OCI-LY7 (cell line): ENCODE results near the gene CTDSPL. TPM values are rescaled to one million over a fixed set of nuclear protein-coding genes. Genes with fewer than 3 reads are reported as not detected.

Source experiments
- BruUV-seq: library from RNA; stranded (reverse); fragments of 400-500 nt; replicated peaks from 2 replicates; lab custom pipeline; 2021; lab: Mats Ljungman, UMichigan
- CTCF ChIA-PET: fragments of 300-600 bp; sonication (Branson Sonifier 250); formaldehyde crosslinking; loops from one replicate; lab custom pipeline; 2022; ENCODE audit warnings: antibody characterized with exemption; ENCODE audit not compliant: unreplicated experiment; lab: Charles Lee
- POLR2A ChIA-PET: fragments of 300-600 bp; sonication (Branson Sonifier 250); formaldehyde crosslinking; loops from one replicate; lab custom pipeline; 2022; ENCODE audit warnings: antibody characterized with exemption; lab: Charles Lee
- DNase-seq: peaks from one replicate; pipeline ENCODE4 v3.0.0-alpha.2; 2015; ENCODE audit warnings: low spot score
- H2AFZ ChIP-seq: fragments of 200-600 bp; sonication (generic), shearing (Covaris generic); 2 replicates; pipeline ENCODE4 v1.6.1; 2014; ENCODE audit warnings: mild to moderate bottlenecking, antibody characterized with exemption, low read length, moderate library complexity
- H3K27ac ChIP-seq: fragments of 200-600 bp; sonication (generic); 2 replicates; pipeline ENCODE4 v1.5.1; 2014; ENCODE audit warnings: mixed run types, low read depth, mild to moderate bottlenecking, moderate library complexity, low read length, inconsistent platforms; ENCODE audit not compliant: poor library complexity, severe bottlenecking
- H3K36me3 ChIP-seq: fragments of 200-600 bp; sonication (generic); 2 replicates; pipeline ENCODE4 v1.6.1; 2014; ENCODE audit warnings: mild to moderate bottlenecking, antibody characterized with exemption, low read length, moderate library complexity, mixed read lengths; ENCODE audit not compliant: insufficient read depth
- H3K4me1 ChIP-seq: fragments of 200-600 bp; sonication (generic); 2 replicates; pipeline ENCODE4 v1.5.1; 2014; ENCODE audit warnings: mild to moderate bottlenecking, low read length; ENCODE audit not compliant: insufficient read depth, poor library complexity, severe bottlenecking
- H3K4me2 ChIP-seq: fragments of 200-600 bp; sonication (generic); 2 replicates; pipeline ENCODE4 v1.6.1; 2014; ENCODE audit warnings: mild to moderate bottlenecking, low read length
- H3K4me3 ChIP-seq: fragments of 200-600 bp; sonication (generic); 2 replicates; pipeline ENCODE4 v1.5.1; 2014; ENCODE audit warnings: mild to moderate bottlenecking, low read depth, low read length; ENCODE audit not compliant: poor library complexity, severe bottlenecking
- H3K79me2 ChIP-seq: fragments of 200-600 bp; sonication (generic); 2 replicates; pipeline ENCODE4 v1.6.1; 2016; ENCODE audit warnings: low read depth, mild to moderate bottlenecking, low read length, moderate library complexity, mixed read lengths; ENCODE audit not compliant: insufficient read depth
- H3K9me2 ChIP-seq: fragments of 200-600 bp; sonication (generic); 2 replicates; pipeline ENCODE4 v1.6.1; 2016; ENCODE audit warnings: mild to moderate bottlenecking, low read length, mixed read lengths; ENCODE audit not compliant: insufficient read depth
- H3K9me3 ChIP-seq: fragments of 200-600 bp; sonication (generic); 2 replicates; pipeline ENCODE4 v1.6.1; 2014; ENCODE audit warnings: mild to moderate bottlenecking, mixed run types, low read length, mixed read lengths
- H4K20me1 ChIP-seq: fragments of 200-600 bp; sonication (generic); 2 replicates; pipeline ENCODE4 v1.6.1; 2014; ENCODE audit warnings: mild to moderate bottlenecking, antibody characterized with exemption, low read length, moderate library complexity, mixed read lengths; ENCODE audit not compliant: insufficient read depth
- EZH2phosphoT487 ChIP-seq: fragments of 200-600 bp; sonication (generic); IDR thresholded peaks from 2 replicates; pipeline ENCODE4 v1.6.1; 2018; ENCODE audit warnings: low read depth, borderline replicate concordance, mild to moderate bottlenecking, mixed run types, antibody characterized with exemption, low read length, moderate library complexity, mixed read lengths
- intact Hi-C: fragments of 100-400 bp; cut with micrococcal nuclease; formaldehyde crosslinking; loops from one replicate; pipeline ENCODE4 v1.10.0; 2022; ENCODE audit not compliant: unreplicated experiment
- total RNA-seq, 2 experiments: library from RNA; depleted of rRNA in 1 of 2; stranded (reverse); fragments of >200 nt in 1 of 2; shearing (Covaris generic) in 1 of 2; gene quantifications; 2 replicates each; pipeline ENCODE4 v1.2.3, GENCODE V29; 2014 to 2022
- TF ChIP-seq, protein P1 (sequence below): fragments of 200-600 bp; sonication (generic); conservative IDR thresholded peaks from 2 replicates; pipeline ENCODE4 v1.5.1; 2014; ENCODE audit warnings: mild to moderate bottlenecking, antibody characterized with exemption, low read length, moderate library complexity, mixed read lengths

CTDSPL gene
- total RNA-seq, 2 experiments from 2014 or later, result 0.38 TPM; not detected in 1

DNA sequence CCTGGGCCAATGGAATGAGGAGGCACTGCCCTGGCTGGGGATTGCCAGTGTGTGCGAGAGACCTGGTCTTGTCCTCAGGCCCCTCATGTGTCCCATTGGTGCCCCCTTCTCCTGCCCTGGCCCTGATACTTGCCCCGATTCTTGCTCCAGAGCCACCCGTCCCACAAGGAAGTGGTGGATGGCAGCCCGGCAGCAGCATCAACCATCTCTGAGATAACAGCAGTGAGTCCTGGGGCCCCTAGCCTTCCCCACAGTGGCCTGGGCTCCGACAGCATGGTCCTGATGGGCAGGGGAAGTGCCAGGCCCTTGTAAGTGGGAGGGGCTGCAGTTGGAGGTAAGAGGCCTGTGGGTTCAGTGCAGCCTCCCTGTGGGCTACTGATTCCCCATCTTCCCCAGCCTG is 144.4 kb downstream of the CTDSPL start:
- BruUV-seq, result no TSS peak
- Histone ChIP-seq H3K4me1 (no peaks in the 10 kb centered on the region), H3K4me3 (no peak overlapping the region), H3K9me2 (no peaks in the 10 kb centered on the region), H3K36me3 (peaks cover 31% of the 10 kb centered on the region), H2AFZ (no peak overlapping the region), H3K4me2 (no peak overlapping the region), H3K27ac (no peak overlapping the region), H3K9me3 (no peaks in the 10 kb centered on the region), H4K20me1 (no peaks in the 10 kb centered on the region), H3K79me2 (no peaks in the 10 kb centered on the region)
- no peak for DNase-seq
- intact Hi-C loops, result no loop called here
- TF ChIP-seq EZH2phosphoT487, result no peak
- TF ChIP-seq, protein P1, sequence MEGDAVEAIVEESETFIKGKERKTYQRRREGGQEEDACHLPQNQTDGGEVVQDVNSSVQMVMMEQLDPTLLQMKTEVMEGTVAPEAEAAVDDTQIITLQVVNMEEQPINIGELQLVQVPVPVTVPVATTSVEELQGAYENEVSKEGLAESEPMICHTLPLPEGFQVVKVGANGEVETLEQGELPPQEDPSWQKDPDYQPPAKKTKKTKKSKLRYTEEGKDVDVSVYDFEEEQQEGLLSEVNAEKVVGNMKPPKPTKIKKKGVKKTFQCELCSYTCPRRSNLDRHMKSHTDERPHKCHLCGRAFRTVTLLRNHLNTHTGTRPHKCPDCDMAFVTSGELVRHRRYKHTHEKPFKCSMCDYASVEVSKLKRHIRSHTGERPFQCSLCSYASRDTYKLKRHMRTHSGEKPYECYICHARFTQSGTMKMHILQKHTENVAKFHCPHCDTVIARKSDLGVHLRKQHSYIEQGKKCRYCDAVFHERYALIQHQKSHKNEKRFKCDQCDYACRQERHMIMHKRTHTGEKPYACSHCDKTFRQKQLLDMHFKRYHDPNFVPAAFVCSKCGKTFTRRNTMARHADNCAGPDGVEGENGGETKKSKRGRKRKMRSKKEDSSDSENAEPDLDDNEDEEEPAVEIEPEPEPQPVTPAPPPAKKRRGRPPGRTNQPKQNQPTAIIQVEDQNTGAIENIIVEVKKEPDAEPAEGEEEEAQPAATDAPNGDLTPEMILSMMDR, result no peak
- ChIA-PET POLR2A (no interaction called here), CTCF (no interaction called here)

DNA sequence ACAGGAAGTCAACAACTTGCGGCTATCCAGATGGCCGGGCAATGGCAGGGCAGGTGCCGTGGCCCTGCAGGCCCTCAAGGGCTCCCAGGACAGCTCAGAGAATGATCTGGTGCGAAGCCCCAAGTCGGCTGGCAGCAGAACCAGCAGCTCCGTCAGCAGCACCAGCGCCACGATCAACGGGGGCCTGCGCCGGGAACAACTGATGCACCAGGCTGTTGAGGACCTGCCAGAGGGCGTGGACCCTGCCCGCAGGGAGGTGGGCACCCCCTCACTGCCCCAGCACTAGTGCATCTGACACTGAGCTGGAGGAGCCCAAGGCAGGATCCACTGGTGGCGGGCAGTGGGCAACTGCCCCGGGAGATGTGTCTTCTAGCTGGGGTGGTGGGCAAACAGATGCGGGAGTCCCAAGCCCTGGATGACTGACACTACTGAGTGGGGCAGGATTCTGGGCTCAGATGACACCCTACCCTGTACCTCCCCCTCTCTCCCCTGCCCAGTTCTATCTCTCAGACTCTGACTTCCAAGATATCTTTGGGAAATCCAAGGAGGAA is 144.8 kb downstream of the CTDSPL start:
- POLR2A ChIA-PET, result interaction anchor here (0.7 kb wide), 1 partner anchor 1344 kb away, joined by 3 read pairs; no protein-coding TSS in a partner anchor
- Histone ChIP-seq H3K9me2 (no peaks in the 10 kb centered on the region), H3K4me3 (no peak overlapping the region), H3K36me3 (peaks cover 29% of the 10 kb centered on the region), H3K27ac (no peak overlapping the region), H3K79me2 (no peaks in the 10 kb centered on the region), H3K9me3 (no peaks in the 10 kb centered on the region), H3K4me2 (no peak overlapping the region), H3K4me1 (no peaks in the 10 kb centered on the region), H4K20me1 (no peaks in the 10 kb centered on the region), H2AFZ (no peak overlapping the region)
- CTCF ChIA-PET, result no interaction called here
- intact Hi-C loops, result no loop called here
- DNase-seq, result no peak
- TF ChIP-seq, protein P1, result no peak
- no peak for TF ChIP-seq EZH2phosphoT487
- no TSS peak for BruUV-seq

DNA sequence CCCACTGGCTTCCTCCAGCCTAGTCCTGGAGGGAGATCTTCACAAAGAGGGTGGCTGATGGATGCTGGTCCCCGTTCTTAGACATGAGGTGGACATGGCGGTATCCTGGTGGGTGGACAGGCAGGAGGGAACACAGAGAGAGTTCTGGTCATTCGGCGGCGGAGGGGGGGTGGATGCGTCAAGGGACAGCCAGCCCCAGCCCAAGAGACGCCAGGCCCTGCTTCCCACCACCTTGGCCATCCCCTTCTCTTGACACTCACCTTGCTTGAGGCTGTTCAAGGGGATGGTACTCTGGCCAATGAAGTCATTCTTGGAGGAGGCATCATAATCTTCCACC is 146.0 kb downstream of the CTDSPL start:
- Histone ChIP-seq H3K9me3 (no peaks in the 10 kb centered on the region), H3K4me1 (no peaks in the 10 kb centered on the region), H3K9me2 (no peaks in the 10 kb centered on the region), H3K4me3 (no peak overlapping the region), H3K36me3 (peaks cover 17% of the 10 kb centered on the region), H3K27ac (no peak overlapping the region), H3K4me2 (no peak overlapping the region), H4K20me1 (no peaks in the 10 kb centered on the region), H3K79me2 (no peaks in the 10 kb centered on the region), H2AFZ (no peak overlapping the region)
- CTCF ChIA-PET, result no interaction called here
- BruUV-seq, result no TSS peak
- no peak for TF ChIP-seq EZH2phosphoT487
- POLR2A ChIA-PET, result no interaction called here
- intact Hi-C loops, result no loop called here
- no peak for DNase-seq
